NCI-H345 (cell line): Measurements from ENCODE around the gene TRAK1.
A peak's percentile ranks its signal among the peaks of the same experiment; 100 is the strongest.

Experiments used
- DNase-seq: peaks from one replicate; lab custom pipeline; 2025; lab: John Stamatoyannopoulos, UW

Gene TRAK1

DNA sequence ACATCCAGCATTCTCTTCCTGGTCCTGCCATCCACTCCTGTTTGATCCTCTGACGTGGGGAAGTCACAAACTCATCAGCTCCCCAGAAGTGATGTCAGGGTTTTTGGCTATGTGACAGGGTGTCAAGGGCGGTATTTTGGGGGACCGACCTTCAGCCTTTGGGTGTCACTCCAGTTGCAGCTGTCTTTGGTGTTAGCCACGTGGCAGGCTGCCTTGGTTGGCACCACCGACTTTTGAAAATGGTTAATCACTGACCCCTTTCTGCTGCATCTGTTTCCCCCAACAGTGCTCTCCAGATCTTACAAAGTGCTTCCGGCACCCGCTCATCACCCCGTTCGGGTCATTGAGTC is 86.6 kb downstream of the TRAK1 start:
- DNase-seq = no peak

GRCh38 chr3:42179110-42179725 is 88.1 kb downstream of the TRAK1 start:
- no peak for DNase-seq

- no peak for DNase-seq
These were observed 89.7 kb downstream of the TRAK1 start for GRCh38 chr3:42180901-42181300.

DNA sequence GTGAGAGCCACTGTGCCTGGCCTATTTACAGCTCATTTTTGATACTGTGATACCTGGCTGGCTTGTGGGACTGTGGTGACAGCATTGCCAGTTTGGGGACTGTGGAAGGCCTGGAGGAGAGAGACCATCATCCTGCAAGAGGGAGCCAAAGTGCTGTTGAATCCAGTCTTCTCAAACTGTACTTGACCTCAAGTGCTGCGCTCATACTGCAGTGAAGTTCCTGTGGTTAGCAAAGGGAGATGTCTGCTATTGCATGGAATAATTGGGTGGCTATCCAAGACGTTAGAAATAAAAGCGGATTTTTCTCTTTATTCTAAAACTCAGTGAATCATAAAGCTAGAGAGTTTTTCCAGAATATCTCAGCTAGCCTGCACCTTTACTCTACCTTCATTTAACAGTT is 91.4 kb downstream of the TRAK1 start:
- no peak for DNase-seq

DNA sequence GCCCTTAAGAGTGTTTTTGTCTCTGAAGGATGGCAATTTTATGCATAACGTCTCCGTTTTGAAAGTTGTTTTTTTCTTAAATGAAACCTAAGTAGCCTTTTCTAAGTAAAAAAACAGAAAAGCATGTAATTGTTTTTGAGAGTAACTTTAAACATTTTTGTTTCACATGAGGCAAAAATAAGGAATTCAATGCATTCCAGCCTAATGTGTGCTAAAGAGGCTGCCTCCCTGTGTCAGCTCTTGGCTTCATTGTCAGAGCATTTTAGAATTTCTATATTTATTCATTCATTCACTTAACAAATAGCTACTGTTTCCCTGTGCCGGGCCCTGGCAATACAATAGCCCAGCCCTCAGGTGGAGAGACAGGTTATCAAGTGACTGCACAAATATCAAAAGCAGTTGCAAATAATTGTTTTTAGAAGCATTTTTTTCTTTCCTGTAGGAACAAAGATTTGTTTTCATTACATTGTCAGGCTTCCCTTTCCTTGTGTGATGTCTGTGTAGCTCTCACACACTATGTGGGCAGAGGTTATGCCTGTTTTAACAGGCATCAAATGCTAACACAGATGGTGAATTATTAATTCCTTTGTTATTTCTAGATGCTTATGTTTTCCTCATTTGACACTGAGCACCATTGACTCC is 93.0 kb downstream of the TRAK1 start:
- DNase-seq = no peak

DNA sequence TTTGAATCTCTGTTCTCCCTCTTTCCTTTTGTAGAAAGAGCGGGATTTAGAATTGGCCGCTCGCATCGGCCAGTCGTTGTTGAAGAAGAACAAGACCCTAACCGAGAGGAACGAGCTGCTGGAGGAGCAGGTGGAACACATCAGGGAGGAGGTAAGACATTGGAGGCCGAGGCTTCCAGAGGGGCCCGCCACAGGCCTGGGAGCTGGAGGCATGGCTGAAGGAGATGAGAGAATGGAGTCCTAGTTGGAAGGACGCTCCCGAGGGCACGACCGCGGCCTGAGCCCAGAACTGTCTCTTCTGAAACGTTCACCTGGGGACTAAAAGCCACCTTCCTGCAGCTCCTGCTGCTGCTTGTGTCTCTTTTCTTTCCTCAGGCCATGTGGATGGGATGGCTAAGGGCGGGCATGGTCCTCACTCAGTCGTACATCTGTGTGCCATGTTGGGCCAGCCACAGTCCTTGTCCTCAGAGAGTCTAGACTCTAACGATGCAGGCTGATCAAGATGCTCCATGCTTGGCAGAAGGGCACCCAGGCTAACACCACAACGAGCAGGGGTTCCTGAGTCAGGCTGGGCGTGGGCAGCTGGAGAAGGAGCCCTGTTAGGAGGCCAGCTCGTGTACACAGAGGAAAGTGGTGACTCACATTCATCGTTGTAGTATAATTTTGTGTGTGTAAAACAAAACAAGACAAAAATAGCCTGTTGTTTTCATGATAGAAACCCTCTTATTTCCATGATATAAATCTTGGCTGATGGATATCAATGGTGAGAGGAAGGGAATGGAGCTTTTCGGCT is 93.7 kb downstream of the TRAK1 start:
- no peak for DNase-seq

- no peak for DNase-seq
These were observed 96.8 kb downstream of the TRAK1 start for GRCh38 chr3:42187936-42188335.

DNA sequence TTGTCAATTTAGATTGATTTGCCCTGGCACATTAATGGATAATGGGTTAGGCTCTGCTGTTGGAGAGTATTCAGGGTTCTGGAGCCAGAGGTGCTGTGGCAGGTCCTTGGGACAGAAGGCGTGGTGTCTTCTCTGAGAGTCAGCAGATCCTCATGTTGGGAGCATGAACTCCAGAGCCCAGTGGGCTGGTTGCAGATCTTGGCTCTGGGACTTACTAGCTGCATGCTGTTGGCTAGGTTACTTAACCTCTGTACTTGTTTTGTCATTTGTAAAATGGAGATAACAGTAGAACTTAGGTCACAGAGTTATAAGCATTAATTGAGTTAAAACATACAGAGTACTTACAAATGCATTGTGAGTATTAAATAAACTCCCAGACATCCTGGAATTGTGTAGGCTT is 97.2 kb downstream of the TRAK1 start:
- DNase-seq = no peak

- DNase-seq = no peak
These were observed 97.9 kb downstream of the TRAK1 start for GRCh38 chr3:42189001-42189460.

DNA sequence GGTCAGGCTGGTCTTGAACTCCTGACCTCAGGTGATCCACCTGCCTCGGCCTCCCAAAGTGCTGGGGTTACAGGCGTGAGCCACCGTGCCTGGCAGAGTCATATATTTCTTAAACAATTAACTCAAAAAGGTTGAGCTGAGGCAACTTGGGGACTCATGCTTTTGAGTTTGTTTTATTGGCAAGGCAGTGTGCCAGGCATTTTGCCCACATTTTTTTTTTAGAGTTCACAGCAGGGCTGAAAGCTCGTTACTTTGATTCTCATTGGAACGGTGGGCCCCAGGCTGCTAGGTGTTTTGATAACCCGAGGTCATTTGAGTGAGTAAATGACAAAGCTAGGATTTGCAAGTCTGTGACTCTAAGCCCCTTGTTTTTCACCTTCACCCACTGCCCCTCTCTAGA is 98.6 kb downstream of the TRAK1 start:
- DNase-seq = no peak

- peak; percentile 42 for DNase-seq
These were observed 99.7 kb downstream of the TRAK1 start for GRCh38 chr3:42190701-42191442.

DNA sequence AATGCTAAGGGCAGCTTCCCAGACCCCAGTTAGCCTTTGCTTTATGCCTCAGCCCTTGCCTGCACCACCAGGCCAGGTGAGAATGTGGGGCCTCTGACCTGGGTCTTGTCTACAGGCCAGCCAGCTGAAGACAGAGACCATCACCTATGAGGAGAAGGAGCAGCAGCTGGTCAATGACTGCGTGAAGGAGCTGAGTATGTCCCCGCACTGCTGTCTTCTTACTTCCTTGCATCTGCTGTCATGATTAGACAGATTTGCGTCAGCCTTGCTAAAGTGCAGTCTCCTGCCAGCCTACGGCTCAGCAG is 100.2 kb downstream of the TRAK1 start:
- no peak for DNase-seq

- DNase-seq = no peak
These were observed 101.4 kb downstream of the TRAK1 start for GRCh38 chr3:42192334-42193200.

DNA sequence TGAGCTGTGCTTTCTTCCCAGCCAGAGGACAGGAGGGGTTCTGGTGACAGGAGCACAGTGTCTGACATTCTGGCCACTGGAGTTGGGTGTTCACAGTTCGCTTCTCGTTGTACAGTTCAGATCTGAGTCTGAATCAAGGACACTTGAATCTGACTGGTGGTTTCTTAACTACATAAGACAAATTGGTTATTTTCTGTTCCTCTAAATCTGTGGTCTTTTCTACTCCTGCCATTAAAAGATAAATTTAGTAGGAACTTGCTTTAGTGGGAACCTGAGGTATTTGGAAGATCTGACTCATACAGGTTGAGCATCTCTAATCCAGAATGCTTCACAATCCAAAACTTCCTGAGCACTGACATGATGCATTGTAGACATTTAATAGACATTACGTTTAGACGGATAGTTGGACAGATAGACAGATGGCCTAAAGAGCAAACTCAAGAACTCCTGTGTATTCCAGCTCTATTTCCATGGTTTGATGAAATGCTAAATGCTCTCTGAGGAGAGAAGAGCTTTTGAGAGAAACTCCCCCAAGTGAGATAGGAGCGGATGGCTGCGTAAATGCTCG is 103.9 kb downstream of the TRAK1 start:
- DNase-seq = no peak

GRCh38 chr3:42195879-42196330 is 104.7 kb downstream of the TRAK1 start:
- no peak for DNase-seq

DNA sequence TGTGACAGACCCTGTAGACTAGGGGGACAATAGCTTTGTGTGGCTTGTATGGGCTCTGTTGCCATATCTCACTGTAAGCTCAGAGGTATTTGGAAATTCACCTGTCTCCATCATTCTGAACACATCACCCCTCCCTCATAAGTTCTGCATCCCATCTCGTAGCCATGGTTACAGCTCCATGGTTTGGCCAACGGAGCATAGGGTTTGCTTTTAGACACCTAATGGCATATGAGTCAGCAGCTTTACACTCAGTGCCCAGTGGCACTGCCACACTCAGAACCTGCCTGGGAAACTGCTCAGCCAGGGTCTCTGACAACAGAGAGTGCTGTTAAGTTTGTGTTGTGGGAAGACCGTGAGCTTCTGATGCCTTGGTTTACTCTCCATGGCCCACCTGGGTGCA is 107.6 kb downstream of the TRAK1 start:
- DNase-seq = no peak

DNA sequence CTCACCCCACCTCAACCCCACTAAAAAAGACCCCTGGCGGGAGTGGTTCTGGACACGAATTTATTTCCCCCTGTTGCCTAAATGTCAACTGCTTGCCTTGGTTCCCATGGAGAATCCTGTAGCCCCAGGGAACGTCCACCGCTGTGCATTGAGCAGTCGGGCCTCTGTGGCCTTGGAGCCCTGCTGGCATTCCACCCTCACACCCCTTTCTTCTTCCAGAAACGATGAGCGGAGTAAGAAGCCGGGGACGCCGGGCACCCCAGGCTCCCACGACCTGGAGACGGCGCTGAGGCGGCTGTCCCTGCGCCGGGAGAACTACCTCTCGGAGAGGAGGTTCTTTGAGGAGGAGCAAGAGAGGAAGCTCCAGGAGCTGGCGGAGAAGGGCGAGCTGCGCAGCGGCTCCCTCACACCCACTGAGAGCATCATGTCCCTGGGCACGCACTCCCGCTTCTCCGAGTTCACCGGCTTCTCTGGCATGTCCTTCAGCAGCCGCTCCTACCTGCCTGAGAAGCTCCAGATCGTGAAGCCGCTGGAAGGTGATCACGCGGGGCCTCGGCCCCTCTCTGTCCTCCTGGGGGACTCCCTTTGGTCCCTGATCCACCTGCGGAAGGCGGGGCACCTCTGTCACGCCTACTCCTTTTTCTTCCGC is 111.2 kb downstream of the TRAK1 start:
- no peak for DNase-seq

- DNase-seq = no peak
These were observed 113.9 kb downstream of the TRAK1 start for GRCh38 chr3:42204867-42205599.

GRCh38 chr3:42205800-42206514 is 114.8 kb downstream of the TRAK1 start:
- DNase-seq = no peak

GRCh38 chr3:42209917-42210316 is 118.8 kb downstream of the TRAK1 start:
- no peak for DNase-seq
